HG03175 (cell line): Measurements from ENCODE around the gene OR1A1.
"Not testable (repeated sequence)": the region's sequence is repeated elsewhere in the genome, so short reads cannot be mapped to it uniquely, and the experiment has no call there.

Source experiments
- ATAC-seq: cut with Tn5 transposase; IDR thresholded peaks from one replicate; pipeline ENCODE4 v1.9.1; 2021; ENCODE audit warnings: mild to moderate bottlenecking, moderate library complexity; ENCODE audit not compliant: unreplicated experiment

The OR1A1 gene, protein sequence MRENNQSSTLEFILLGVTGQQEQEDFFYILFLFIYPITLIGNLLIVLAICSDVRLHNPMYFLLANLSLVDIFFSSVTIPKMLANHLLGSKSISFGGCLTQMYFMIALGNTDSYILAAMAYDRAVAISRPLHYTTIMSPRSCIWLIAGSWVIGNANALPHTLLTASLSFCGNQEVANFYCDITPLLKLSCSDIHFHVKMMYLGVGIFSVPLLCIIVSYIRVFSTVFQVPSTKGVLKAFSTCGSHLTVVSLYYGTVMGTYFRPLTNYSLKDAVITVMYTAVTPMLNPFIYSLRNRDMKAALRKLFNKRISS

DNA sequence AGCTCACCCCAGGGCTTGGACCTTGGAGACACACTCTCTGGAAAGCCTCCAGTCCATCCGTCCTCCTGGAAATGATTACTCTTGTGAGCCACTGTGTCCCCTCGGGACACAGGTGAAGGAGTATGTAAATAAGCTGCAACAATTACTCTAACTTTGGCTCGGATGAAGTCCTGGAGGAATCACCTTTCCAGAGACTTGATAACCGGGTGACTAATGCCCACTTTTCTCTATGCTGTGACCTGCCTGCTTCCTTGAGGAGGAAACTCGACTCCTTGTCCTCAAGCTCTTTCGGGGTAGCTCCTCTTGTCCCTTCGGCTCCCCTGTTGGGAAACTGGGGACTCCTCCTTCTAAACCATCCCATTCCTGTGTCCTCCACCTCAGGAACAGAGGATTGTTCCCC, at the start of gene OR1A1:
OR1A1 (plus strand) TSS at position 301 of the 400 bp plus-strand sequence. CDS start 7,954 bp downstream, outside the sequence.
- no peak for ATAC-seq

DNA sequence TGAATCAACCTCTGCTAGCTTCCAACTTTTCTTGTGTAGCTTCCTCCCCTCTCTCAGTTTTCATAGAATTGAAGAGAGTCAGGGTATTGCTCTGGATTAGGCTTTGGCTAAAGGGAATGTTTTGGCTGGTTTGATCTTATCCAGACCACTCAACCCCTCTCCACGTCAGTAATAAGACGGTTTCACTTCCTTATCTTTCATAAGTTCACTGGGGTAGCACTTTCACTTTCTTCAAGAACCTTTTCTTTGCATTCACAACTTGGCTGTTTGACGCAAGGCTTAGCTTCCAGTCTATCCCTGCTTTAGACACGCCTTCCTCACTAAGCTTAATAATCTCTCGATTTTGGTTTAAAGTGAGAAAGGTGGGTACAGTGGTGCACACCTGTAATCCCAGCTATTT, 39.9 kb upstream of the OR1A1 start:
- no peak for ATAC-seq

DNA sequence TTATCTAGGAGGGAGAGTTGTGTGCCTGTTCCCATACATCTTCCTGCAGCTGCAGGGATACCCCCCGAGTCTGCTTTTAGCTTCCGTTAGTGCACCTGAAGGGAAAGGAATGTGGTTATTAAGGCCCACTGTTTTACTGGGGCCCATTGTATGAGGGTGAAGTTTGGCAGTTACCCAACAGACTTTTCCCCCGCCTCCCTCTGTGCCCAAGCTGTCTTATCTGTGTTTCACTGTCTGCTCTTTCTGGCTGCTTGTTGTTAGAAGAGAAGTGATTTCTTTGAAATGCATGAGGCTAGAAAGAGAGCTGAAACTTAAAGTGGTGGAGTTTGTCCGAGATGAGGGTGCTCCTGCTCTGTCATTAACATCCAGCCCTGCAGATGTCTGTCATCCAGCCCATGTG, 17.5 kb upstream of the OR1A1 start:
- no peak for ATAC-seq

DNA sequence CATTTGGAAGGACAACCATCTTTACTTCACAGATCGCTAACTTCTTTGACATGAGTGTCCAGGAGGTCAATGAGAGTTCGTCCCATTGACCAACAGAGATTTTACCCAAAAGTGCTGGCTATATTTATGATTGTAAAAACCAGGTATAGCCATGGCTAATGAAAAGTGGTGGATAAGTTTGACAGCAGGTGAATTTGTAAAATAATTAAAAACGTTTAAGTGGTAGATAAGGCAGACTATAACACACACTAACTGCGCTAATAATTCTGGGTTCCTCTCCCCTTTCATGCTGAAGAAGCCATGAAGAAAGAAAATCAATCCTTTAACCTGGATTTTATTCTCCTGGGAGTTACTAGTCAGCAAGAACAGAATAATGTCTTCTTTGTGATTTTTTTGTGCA, 10.2 kb upstream of the OR1A1 start, which contains the start of gene OR1A2:
OR1A2 (plus strand) TSS at position 301 of the 400 bp plus-strand sequence; CDS start at position 301, 0 bp downstream.
- no peak for ATAC-seq

DNA sequence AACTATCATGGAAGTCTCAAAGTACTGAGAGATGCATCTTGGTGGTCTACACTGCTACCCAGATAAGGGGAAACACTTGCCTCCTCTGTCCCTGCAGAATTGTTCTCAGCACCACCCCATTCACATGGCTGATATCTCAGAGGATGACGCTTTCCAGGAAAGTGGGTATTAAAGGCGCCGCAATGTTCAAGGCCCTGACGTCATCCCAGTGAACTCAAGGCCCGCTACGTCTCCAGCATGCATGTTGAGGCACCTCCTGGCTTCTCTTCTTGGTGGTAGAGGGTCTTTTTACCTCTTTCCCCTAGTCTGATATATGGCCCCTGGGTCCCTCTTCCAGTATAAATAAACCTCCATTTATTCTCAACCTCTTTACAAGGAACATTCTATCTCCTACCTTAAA, 1.0 kb downstream of the OR1A1 start:
- ATAC-seq = no peak

DNA sequence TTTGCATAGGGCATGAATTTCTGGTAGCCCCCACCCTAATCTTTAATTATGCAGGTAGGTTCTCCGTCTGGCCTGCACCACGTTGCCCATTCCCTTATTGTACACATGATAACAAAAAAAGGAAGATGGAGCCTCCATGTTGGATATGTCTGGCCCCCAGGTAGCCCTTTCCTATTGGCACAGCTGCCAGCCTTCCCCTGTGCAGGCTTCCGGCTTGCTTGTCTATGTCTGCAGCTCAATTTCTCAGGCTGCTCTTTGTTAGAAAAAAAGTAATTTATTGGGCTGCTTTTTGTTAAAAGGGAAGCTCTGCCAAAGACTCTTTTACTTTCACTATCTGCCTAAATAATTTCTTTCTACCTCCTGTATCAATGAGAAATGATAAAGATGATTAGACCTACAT, 5.5 kb downstream of the OR1A1 start:
- no peak for ATAC-seq

DNA sequence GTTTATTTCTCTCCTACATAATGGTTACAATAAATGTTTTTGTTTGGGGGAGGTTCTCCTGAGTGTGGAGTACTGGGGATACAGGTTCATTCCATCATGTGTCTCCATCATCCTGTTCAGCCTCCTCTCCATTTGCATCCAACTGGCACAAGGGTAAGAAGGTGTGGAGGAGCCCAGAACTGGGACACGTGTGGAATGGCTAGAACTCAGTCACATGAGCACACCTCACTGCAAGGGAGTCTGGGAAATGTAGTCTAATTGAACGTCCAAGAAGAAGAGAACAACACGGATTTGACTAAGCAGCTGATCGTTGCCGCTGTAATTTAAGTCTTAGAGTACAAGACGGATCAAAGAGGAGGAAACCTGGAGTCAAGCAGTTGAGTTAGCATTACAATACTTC, 6.1 kb downstream of the OR1A1 start:
- ATAC-seq = no peak

DNA sequence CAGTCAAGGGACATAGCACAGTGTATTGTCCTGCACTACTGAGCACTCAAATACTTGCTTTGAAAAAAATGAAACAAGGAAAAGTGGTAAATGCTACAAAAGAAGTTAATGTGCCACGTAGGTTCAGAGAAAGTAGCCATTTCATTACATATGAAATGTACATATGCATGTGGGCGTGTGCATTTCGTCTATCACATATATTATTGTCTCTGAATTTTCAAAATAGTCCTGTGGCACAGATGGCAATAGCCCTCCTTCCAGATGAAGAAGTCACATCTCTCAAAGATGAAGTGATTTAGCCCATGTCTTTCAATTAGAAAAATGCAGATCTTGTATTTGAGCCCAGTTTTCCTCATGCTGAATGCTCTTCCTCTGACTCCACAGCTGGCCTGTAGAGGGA, 12.5 kb downstream of the OR1A1 start:
- ATAC-seq = not testable (repeated sequence)

DNA sequence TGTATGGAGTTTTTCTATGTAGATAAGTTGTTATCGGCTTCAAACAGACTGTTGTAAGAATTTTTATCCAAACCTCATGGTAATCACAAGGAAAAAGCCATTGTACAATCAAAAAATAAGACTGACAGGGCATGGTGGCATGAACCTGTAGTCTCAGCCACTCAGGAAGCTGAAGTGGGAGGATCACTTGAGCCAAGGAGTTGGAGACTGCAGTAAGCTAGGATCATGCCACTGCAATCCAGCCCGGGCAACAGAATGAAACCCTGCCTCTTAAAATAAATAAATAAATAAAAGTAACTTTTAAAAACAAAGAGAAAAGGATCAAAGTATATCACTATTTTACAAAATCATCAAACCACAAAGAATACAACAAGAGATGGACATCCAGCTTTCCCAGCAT, 14.4 kb downstream of the OR1A1 start:
- ATAC-seq = no peak

DNA sequence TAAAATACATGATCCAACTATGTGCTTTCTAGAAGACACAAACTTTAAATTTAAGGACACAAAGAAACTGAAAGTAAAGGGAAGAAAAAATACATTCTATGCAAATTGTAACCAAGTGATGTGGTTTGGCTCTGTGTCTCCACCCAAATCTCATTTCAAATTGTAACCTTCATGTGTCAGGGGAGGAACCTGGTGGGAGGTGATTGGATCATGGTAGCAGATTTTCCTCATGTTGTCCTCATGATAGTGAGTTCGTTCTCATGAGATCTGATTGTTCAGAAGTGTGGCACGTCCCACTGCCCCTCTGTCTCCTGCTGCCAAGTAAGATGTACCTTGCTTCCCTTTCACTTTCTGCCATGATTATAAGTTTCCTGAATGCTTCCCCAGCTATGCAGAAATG, 15.0 kb downstream of the OR1A1 start:
- ATAC-seq = no peak

DNA sequence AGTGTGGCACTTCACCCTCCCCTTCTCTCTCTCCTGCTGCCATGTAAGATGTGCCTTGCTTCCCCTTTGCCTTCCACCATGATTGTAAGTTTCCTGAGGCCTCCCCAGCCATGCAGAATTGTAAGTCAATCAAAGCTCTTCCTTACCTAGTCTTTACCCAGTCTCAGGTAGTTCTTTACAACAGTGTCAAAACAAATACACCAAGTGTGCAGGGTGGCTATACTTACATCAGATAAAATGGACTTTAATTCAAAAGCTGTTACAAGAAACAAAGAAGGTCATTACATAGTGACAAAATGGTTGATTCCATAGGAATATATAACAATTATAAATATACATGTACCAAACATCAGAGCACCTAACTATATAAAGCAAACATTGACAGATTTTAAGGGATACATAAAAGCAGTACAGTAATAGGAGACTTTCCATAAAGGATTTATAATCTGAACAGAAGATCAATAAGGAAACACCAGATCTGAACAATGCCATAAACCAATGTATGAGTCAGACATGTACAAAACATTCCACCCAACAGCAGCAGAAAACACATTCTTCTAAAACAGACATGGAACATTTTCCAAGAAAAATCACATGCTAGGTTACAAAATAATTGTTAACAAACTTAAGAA, 17.4 kb downstream of the OR1A1 start:
- ATAC-seq = not testable (repeated sequence)

DNA sequence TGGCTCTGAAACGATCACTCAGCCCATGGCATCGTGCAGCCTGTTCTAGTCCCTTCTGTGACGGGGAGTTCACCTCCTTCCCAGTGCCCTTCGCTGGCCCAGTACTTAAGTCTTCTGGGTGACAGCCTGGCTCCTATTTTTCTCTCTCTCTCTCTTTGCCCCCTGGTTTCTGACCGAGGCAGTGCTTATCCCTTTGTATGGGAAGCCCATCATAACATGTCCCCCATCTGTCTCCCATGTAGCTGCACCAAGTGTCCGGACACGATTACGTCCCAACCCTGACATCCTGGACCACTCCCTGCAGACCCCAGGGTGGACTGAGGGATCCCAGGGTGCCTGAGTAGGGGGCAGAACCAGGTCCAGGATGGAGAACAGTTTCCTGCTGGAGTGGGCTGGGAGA, 24.8 kb downstream of the OR1A1 start:
- ATAC-seq = not testable (repeated sequence)

DNA sequence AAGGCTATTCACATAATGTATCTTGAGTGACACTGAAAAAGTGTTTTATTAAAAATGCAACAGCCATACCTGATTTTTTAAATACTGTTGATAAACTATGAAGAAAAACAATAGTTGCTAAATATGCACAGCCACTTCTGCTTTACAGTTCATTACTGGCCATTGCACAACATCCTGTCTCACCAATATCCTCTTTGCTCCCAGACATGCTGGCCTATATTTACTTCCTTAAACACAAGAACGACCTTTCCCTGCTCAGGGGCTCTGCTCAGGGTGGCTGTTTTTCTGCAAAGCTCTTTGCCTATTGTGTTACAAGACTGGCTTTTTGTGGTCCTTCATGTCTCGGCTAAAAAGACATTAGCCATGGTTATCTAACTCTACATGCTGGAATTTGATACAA, 31.2 kb downstream of the OR1A1 start:
- ATAC-seq = not testable (repeated sequence)

DNA sequence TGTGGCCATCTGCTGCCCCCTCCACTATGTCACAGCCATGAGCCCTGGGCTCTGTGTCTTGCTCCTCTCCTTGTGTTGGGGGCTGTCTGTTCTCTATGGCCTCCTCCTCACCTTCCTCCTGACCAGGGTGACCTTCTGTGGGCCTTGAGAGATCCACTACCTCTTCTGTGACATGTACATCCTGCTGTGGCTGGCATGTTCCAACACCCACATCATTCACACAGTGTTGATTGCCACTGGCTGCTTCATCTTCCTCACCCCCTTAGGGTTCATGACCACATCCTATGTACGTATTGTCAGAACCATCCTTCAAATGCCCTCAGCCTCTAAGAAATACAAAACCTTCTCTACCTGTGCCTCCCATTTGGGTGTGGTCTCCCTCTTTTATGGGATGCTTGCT, 33.6 kb downstream of the OR1A1 start:
- ATAC-seq = not testable (repeated sequence)

DNA sequence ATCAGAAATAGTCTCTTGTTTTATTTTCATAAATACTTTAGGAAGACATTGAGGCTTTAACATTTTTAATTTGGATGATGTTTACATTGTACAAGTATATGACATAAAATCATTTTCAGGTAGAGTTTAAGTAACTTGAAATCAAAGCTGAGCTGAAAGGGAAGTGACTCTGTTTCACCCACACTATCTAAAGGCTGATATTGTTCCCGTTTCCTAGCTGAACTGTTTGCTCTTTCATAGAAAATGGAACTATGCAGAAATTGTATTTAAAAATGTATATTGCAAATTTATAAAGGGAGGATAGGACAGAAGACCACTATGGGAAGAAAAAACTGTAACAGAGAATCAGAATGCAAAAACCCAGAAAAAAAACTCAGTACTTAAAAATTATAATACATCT, 37.4 kb downstream of the OR1A1 start:
- not testable (repeated sequence) for ATAC-seq

DNA sequence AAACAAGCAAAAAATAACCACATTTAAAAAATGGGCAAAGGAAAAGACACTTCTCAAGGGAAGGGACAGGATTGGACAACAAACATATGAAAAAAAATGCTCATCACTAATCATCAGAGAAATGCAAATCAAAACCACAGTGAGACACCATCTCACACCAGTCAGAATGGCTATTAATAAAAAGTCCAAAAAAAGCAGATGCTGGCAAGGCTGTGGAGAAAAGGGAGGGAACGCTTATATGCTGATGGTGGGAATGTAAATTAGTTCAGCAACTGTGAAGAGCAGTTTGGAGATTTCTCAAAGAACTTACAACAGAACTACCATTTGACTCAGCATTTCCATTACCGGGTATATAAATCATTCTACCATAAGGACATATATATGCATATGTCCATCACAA, 41.5 kb downstream of the OR1A1 start:
- not testable (repeated sequence) for ATAC-seq

DNA sequence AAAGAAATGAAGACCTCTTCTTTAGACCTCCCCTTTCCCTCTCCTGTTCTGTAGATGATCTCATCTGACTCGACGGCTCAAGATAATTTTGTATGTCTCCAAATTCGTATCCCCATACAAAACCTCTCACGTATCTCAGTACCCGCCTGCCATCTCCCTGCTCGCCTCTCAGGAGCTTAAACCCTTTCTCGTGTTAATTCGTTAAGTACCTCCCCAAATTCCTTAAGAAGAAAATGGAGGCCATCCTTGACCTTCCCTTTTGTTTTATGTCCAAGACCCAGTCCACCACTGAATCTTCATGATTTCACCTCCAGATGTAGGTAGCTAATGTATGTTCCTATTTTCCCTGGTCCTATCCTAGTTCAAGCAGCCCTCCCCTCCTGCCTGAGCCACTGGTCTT, 49.1 kb downstream of the OR1A1 start:
- no peak for ATAC-seq

DNA sequence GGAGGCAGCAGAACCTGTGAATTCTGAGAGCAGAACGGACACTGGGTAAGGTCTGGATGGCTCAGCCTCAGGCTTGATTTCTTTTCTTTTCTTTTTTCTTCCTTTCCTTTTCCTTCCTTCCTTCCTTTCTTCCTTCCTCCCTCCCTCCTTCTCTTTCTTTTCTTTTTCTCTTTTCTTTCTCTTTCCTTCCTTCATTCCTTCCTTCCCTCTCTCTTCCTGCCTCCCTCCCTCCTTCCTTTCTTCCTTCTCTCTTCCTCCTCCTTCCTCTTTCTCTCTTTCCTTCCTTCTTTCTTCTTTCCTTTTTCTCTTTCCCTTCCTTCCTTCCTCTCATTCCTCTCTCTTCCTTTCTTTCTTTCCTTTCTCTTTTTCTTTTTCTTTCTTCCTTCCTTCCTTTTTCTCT, 52.7 kb downstream of the OR1A1 start:
- no peak for ATAC-seq

DNA sequence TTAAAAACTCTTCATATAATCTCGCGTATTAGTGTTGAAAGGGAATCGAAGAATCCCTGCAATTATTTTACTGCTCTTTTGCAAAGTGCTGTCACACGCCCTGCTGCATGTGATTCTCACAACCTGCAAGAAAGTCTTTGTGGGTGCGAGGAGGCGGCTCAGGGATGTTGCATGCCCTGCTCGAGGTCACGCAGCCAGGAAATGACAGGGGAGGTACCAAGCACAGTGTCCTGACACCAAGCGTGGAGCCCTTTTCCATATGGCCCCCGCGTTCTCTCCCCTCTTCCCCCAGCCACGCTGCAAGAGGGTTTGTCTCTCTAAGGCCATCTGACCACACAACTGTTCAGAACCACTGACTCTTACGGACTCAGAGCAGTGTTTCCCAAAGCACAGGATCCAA, 53.1 kb downstream of the OR1A1 start:
- ATAC-seq = no peak
